ENCODE measurements around the gene MAGEB6B. TPM values are rescaled to one million over a fixed set of nuclear protein-coding genes. Genes with fewer than 3 reads are reported as not detected.
"Not testable (repeated sequence)": the region's sequence is repeated elsewhere in the genome, so short reads cannot be mapped to it uniquely, and the experiment has no call there.

MAGEB6B gene, protein sequence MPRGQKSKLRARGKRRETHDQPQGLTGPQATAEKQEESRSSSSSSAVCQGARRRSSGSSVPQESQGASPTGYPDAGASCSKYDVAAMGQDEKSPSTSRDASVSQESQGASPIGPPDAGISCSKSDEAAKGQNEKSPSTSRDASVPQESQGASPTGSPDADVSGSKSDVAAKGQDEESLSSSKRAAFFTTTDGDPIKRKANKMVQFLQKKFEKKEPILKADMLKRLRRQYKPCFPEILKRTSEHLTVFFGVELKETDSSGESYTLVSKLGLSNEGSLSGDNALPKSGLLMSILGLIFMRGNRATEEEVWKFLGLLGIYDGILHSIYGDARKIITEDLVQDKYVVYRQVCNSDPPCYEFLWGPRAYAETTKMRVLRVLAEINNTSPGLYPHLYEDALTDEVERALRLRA
- total RNA-seq (ENCODE audit: low replicate concordance): not detected in 2 replicates
- long read RNA-seq: 0 reads

DNA sequence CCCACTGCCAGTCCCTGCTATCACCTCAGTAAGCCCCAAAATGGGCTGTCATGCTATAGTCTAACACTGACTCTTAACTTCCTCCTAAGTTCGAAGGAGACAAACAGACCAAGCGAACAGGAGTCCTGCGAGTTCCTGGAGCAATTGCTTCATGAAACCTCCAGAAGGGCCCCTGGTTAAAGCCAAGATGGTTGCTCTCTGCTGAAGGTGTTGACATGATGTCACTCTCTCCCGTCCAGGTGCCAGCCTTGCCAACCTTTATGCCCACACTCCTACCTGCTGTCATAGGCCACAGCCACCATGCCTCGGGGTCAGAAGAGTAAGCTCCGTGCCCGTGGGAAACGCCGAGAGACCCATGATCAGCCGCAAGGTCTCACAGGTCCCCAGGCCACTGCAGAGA is at the start of gene MAGEB6B:
MAGEB6B (plus strand) TSS at position 301 of the 400 bp plus-strand sequence; CDS start at position 301, 0 bp downstream.
- H3K9me3 Mint-ChIP-seq: no peaks in the 10 kb centered on the region
- no peak within 1 kb of the TSS for H3K4me3 Mint-ChIP-seq
- no peaks in the 10 kb centered on the region for H3K4me1 Mint-ChIP-seq (ENCODE audit: unreplicated experiment)
- DNase-seq (ENCODE audit: extremely low spot score, unreplicated experiment): no peak
- TF ChIP-seq, protein P1, sequence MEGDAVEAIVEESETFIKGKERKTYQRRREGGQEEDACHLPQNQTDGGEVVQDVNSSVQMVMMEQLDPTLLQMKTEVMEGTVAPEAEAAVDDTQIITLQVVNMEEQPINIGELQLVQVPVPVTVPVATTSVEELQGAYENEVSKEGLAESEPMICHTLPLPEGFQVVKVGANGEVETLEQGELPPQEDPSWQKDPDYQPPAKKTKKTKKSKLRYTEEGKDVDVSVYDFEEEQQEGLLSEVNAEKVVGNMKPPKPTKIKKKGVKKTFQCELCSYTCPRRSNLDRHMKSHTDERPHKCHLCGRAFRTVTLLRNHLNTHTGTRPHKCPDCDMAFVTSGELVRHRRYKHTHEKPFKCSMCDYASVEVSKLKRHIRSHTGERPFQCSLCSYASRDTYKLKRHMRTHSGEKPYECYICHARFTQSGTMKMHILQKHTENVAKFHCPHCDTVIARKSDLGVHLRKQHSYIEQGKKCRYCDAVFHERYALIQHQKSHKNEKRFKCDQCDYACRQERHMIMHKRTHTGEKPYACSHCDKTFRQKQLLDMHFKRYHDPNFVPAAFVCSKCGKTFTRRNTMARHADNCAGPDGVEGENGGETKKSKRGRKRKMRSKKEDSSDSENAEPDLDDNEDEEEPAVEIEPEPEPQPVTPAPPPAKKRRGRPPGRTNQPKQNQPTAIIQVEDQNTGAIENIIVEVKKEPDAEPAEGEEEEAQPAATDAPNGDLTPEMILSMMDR (conservative IDR thresholded peaks at IDR 0.05): no peak
- no peaks in the 10 kb centered on the region for H3K27me3 Mint-ChIP-seq
- H3K27ac Mint-ChIP-seq: no peak within 1 kb of the TSS
- no peaks in the 10 kb centered on the region for H3K36me3 Mint-ChIP-seq

DNA sequence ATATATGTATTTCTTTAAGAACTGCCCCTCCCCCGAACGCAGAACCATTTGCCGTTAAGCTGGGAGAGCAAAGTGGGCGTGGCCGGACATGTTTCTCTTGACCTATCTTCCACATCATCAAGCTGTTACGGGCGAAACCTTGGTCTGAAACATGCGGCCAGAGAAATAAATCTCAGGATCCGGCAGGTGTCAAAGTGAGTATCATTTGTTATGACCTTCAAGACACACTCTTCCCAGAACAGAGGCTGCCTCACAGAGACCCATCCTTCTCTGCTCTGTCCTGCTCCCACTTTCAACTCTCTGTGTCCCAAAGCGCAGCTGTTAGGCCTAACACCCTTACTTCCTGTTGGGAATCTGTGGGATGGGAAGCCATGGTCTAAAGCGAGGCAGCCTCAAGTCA is 22.1 kb upstream of the MAGEB6B start, which contains the start of gene MAGEB18:
MAGEB18 (plus strand) TSS at position 70 of the 400 bp plus-strand sequence. CDS start 643 bp downstream, outside the sequence.
- H3K4me1 Mint-ChIP-seq (ENCODE audit: unreplicated experiment): no peaks in the 10 kb centered on the region
- no peak for DNase-seq (ENCODE audit: extremely low spot score, unreplicated experiment)
- H3K27me3 Mint-ChIP-seq: no peaks in the 10 kb centered on the region
- no peak within 1 kb of the TSS for H3K4me3 Mint-ChIP-seq
- no peaks in the 10 kb centered on the region for H3K36me3 Mint-ChIP-seq
- peaks cover 7% of the 10 kb centered on the region for H3K9me3 Mint-ChIP-seq
- TF ChIP-seq, protein P1 (conservative IDR thresholded peaks at IDR 0.05): no peak
- H3K27ac Mint-ChIP-seq: no peak within 1 kb of the TSS

DNA sequence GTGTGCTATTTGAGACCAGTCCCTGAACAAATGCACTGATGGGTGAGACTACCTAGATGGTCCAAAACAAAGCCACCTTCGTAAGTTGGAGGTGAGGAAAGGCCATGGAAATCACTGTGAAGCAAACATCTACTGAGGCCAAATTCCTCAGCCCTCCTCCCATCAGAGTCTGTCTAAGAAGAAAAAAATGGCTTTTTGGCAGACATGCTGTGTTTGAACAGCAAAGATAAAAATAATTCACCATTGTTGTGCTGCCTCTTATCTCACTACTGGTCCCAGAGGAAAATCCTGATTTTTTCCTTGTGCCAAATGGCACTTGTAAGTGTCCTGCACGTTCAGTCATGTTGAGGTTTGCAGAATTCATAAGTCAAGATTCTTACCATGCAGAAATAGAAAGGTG is 14.4 kb upstream of the MAGEB6B start:
- no peak for DNase-seq (ENCODE audit: extremely low spot score, unreplicated experiment)
- H3K4me3 Mint-ChIP-seq: no peak overlapping the region
- TF ChIP-seq, protein P1 (conservative IDR thresholded peaks at IDR 0.05): no peak
- H3K9me3 Mint-ChIP-seq: no peaks in the 10 kb centered on the region
- no peaks in the 10 kb centered on the region for H3K27me3 Mint-ChIP-seq
- no peaks in the 10 kb centered on the region for H3K4me1 Mint-ChIP-seq (ENCODE audit: unreplicated experiment)
- H3K27ac Mint-ChIP-seq: no peak overlapping the region
- no peaks in the 10 kb centered on the region for H3K36me3 Mint-ChIP-seq

DNA sequence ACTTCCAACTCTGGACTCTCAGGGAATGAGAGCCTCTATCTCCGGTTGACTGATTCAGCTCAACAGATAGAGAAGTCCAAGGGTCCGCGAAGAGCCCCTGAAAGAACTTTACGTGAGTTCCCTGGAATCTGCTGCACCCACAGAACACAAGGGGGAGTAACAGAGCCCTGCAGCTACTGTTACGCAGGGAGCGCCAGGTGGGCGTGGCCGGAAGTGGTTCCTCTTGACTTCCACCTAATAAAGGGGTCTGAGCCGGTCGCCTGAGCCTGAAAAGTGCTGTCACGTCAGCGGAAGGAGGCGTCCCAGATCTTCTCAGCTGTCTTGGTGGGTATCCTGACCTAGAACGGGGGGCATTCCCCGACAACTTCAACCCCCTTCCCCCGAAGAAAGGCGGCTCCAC is 31.8 kb downstream of the MAGEB6B start, which contains the start of gene MAGEB6:
MAGEB6 (plus strand) TSS at position 237 of the 400 bp plus-strand sequence. CDS start 1,407 bp downstream, outside the sequence.
- Mint-ChIP-seq H3K4me3 (no peak within 1 kb of the TSS), H3K36me3 (no peaks in the 10 kb centered on the region), H3K9me3 (no peaks in the 10 kb centered on the region), H3K27me3 (no peaks in the 10 kb centered on the region), H3K27ac (no peak within 1 kb of the TSS), H3K4me1 (ENCODE audit: unreplicated experiment) (no peaks in the 10 kb centered on the region)
- no peak for DNase-seq (ENCODE audit: extremely low spot score, unreplicated experiment)
- TF ChIP-seq, protein P1 (conservative IDR thresholded peaks at IDR 0.05): no peak

DNA sequence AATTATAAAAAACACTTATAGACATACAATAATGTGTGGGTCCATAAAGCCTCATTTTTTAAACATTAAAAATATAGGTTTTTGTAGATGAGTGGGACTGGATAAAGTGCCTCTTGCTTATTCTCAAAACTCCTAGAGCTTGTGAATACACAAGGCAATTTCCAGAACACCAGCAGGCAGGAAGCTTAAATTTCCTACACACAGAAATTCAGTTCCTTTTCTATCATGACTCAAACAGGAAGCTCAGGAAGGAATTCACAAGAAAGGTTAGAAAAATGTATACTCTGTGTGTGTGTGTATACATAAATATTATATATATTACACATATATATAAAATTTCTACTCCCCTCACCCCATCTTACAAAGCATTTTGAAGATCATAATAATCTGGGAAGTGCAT is 43.2 kb downstream of the MAGEB6B start:
- Mint-ChIP-seq H3K9me3 (no peaks in the 10 kb centered on the region), H3K27ac (no peak overlapping the region), H3K36me3 (no peaks in the 10 kb centered on the region), H3K4me1 (ENCODE audit: unreplicated experiment) (no peaks in the 10 kb centered on the region), H3K4me3 (no peak overlapping the region), H3K27me3 (no peaks in the 10 kb centered on the region)
- no peak for DNase-seq (ENCODE audit: extremely low spot score, unreplicated experiment)
- TF ChIP-seq, protein P1 (conservative IDR thresholded peaks at IDR 0.05): no peak

DNA sequence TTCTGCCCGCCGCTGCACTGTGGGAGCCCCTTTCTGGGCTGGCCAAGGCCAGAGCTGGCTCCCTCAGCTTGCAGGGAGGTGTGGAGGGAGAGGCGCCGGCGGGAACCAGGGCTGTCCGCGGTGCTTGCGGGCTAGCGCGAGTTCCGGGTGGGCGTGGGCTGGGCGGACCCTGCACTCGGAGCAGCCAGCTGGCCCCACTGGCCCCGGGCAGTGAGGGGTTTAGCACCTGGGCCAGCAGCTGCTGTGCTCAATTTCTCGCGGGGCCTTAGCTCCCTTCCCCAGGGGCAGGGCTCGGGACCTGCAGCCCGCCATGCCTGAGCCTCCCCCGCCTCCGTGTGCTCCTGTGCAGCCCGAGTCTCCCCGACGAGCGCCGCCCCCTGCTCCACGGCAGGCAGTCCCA is 44.3 kb downstream of the MAGEB6B start:
- H3K27ac Mint-ChIP-seq; H3K27me3 Mint-ChIP-seq; H3K4me1 Mint-ChIP-seq (ENCODE audit: unreplicated experiment); H3K36me3 Mint-ChIP-seq; H3K9me3 Mint-ChIP-seq; H3K4me3 Mint-ChIP-seq; DNase-seq (ENCODE audit: extremely low spot score, unreplicated experiment): not testable (repeated sequence)

Data from type B pancreatic cell (in vitro differentiated cells).